PC-3 (cell line): ENCODE results near the gene DCDC2. TPM values are rescaled to one million over a fixed set of nuclear protein-coding genes. Genes with fewer than 3 reads are reported as not detected.

ENCODE experiments used
- ATAC-seq: fragments of 200-7000 bp; cut with Tn5 transposase; 2 replicates; pipeline ENCODE4 v1.9.1; 2020; ENCODE audit warnings: mild to moderate bottlenecking, moderate library complexity
- BruUV-seq: library from RNA; stranded (reverse); fragments of 400-500 nt; replicated peaks from 2 replicates; lab custom pipeline; 2021; lab: Mats Ljungman, UMichigan
- CTCF ChIA-PET: fragments of 300-600 bp; sonication (Branson Sonifier 250); formaldehyde crosslinking; loops from one replicate; lab custom pipeline; 2022; ENCODE audit warnings: antibody characterized with exemption; lab: Charles Lee
- POLR2A ChIA-PET: fragments of 300-600 bp; sonication (Branson Sonifier 250); formaldehyde crosslinking; loops from one replicate; lab custom pipeline; 2022; ENCODE audit warnings: antibody characterized with exemption; ENCODE audit not compliant: unreplicated experiment; lab: Charles Lee
- DNase-seq: peaks from one replicate; pipeline ENCODE4 v3.0.0-alpha.2; 2015
- H2AFZ ChIP-seq: fragments of 300-600 bp; sonication (generic); 2 replicates; pipeline ENCODE4 v1.6.0; 2016; ENCODE audit warnings: antibody characterized with exemption, low read length
- H3F3A ChIP-seq: fragments of 300-600 bp; sonication (generic); one replicate; pipeline ENCODE4 v1.6.0; 2017; ENCODE audit warnings: antibody characterized with exemption, low read length, control low read depth, mild to moderate bottlenecking; ENCODE audit not compliant: unreplicated experiment
- H3K27ac ChIP-seq: fragments of 300-600 bp; sonication (generic); 2 replicates; pipeline ENCODE4 v1.5.1; 2016; ENCODE audit warnings: mild to moderate bottlenecking, low read length
- H3K27me3 ChIP-seq: fragments of 300-600 bp; sonication (generic); 2 replicates; pipeline ENCODE4 v1.6.1; 2016; ENCODE audit warnings: low read length, mixed read lengths
- H3K36me3 ChIP-seq: fragments of 300-600 bp; sonication (generic); 2 replicates; pipeline ENCODE4 v1.6.1; 2016; ENCODE audit warnings: low read depth, mixed run types, low read length, mixed read lengths
- H3K4me1 ChIP-seq: fragments of 300-600 bp; sonication (generic); 2 replicates; pipeline ENCODE4 v1.5.1; 2016; ENCODE audit warnings: low read length; ENCODE audit not compliant: insufficient read depth
- H3K4me2 ChIP-seq: fragments of 300-600 bp; sonication (generic); 2 replicates; pipeline ENCODE4 v1.6.0; 2016; ENCODE audit warnings: low read length
- H3K4me3 ChIP-seq: fragments of 300-600 bp; sonication (generic); 2 replicates; pipeline ENCODE4 v1.5.1; 2016; ENCODE audit warnings: mild to moderate bottlenecking, low read length, mixed read lengths
- H3K79me2 ChIP-seq: fragments of 300-600 bp; sonication (generic); 2 replicates; pipeline ENCODE4 v1.6.1; 2017; ENCODE audit warnings: low read length, mixed read lengths
- H3K9ac ChIP-seq: fragments of 300-600 bp; sonication (generic); 2 replicates; pipeline ENCODE4 v1.6.0; 2016; ENCODE audit warnings: mild to moderate bottlenecking, low read length
- H3K9me2 ChIP-seq: fragments of 300-600 bp; sonication (generic); replicated peaks from 2 replicates; pipeline ENCODE4 v1.6.1; 2016; ENCODE audit warnings: mixed run types, low read length, mixed read lengths
- H3K9me3 ChIP-seq: fragments of 300-600 bp; sonication (generic); 2 replicates; pipeline ENCODE4 v1.6.1; 2016; ENCODE audit warnings: low read length, mixed read lengths
- H4K20me1 ChIP-seq: fragments of 300-600 bp; sonication (generic); 2 replicates; pipeline ENCODE4 v1.6.1; 2016; ENCODE audit warnings: low read length, mixed read lengths
- CTCF ChIP-seq: fragments of 300-600 bp; sonication (generic); conservative IDR thresholded peaks from 2 replicates; pipeline ENCODE4 v1.5.1; 2017; ENCODE audit warnings: antibody characterized with exemption, low read depth, mild to moderate bottlenecking, low read length
- EZH2 ChIP-seq: fragments of 300-600 bp; sonication (generic); IDR thresholded peaks from one replicate; pipeline ENCODE4 v1.6.1; 2017; ENCODE audit warnings: antibody characterized with exemption, mild to moderate bottlenecking, low read length; ENCODE audit not compliant: unreplicated experiment
- EZH2phosphoT487 ChIP-seq: fragments of 300-600 bp; sonication (generic); IDR thresholded peaks from 2 replicates; pipeline ENCODE4 v1.6.1; 2018; ENCODE audit warnings: mild to moderate bottlenecking, antibody characterized with exemption, low read length, borderline replicate concordance
- intact Hi-C: fragments of 100-400 bp; cut with micrococcal nuclease; formaldehyde crosslinking; loops from 2 replicates; pipeline ENCODE4 v1.9.0; 2023
- total RNA-seq: library from RNA; depleted of rRNA; stranded (reverse); fragments of >200 nt; gene quantifications from 2 replicates; pipeline ENCODE4 v1.2.3, GENCODE V29; 2014

Gene DCDC2
- total RNA-seq, 1 experiment from 2014 or later = 0.11 TPM

DNA sequence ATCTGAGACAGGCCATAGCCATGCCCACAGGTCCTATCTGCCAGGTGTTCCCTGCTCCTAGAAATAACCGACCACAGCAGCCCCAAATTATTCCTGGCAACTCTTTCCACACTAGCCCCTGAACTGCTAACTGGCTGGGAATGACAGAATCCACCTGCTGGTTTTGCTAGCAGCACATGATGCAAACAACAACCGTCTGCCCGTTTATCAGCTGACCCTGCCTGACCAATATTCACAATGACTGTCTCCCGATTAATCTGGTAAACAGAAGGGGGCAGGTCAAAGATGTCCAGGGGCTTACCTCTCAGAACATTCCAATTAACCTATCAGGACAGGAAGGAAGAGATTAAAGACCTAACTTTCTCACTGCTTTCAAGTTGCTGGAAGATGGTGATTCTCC is 130.3 kb downstream of the DCDC2 start:
- Histone ChIP-seq H3K4me1 (no peaks in the 10 kb centered on the region), H3K9me2 (no peaks in the 10 kb centered on the region), H2AFZ (no peak overlapping the region), H3K4me2 (no peak overlapping the region), H3F3A (no peaks in the 10 kb centered on the region), H3K9me3 (no peaks in the 10 kb centered on the region), H3K9ac (no peak overlapping the region), H3K79me2 (no peaks in the 10 kb centered on the region), H3K4me3 (no peak overlapping the region), H4K20me1 (no peaks in the 10 kb centered on the region), H3K36me3 (no peaks in the 10 kb centered on the region), H3K27me3 (peaks cover 95% of the 10 kb centered on the region), H3K27ac (no peak overlapping the region)
- CTCF ChIA-PET = no interaction called here
- no TSS peak for BruUV-seq
- DNase-seq (no peak), ATAC-seq (no peak)
- POLR2A ChIA-PET = no interaction called here
- TF ChIP-seq EZH2phosphoT487 (no peak), EZH2 (no peak), CTCF (no peak)
- intact Hi-C loops = no loop called here

- Histone ChIP-seq H3K36me3 (no peaks in the 10 kb centered on the region), H3K4me3 (no peak overlapping the region), H3K27ac (no peak overlapping the region), H3F3A (no peaks in the 10 kb centered on the region), H3K9me2 (no peaks in the 10 kb centered on the region), H3K27me3 (peaks cover 96% of the 10 kb centered on the region), H3K4me2 (no peak overlapping the region), H3K9me3 (no peaks in the 10 kb centered on the region), H4K20me1 (no peaks in the 10 kb centered on the region), H3K9ac (no peak overlapping the region), H3K79me2 (no peaks in the 10 kb centered on the region), H3K4me1 (no peaks in the 10 kb centered on the region), H2AFZ (no peak overlapping the region)
- no peak for DNase-seq
- ATAC-seq = no peak
- TF ChIP-seq EZH2 = no peak
- no peak for TF ChIP-seq CTCF
- no peak for TF ChIP-seq EZH2phosphoT487
- intact Hi-C loops = no loop called here
- no TSS peak for BruUV-seq
- POLR2A ChIA-PET = no interaction called here
- CTCF ChIA-PET = no interaction called here
Measured at GRCh38 chr6:24226541-24226940, 131.3 kb downstream of the DCDC2 start.

GRCh38 chr6:24225838-24226237 is 132.0 kb downstream of the DCDC2 start:
- no peak overlapping the region for H3K27ac ChIP-seq
- peaks cover 95% of the 10 kb centered on the region for H3K27me3 ChIP-seq
- H2AFZ ChIP-seq = no peak overlapping the region
- no peak overlapping the region for H3K9ac ChIP-seq
- no TSS peak for BruUV-seq
- no peaks in the 10 kb centered on the region for H3K9me2 ChIP-seq
- no peak overlapping the region for H3K4me2 ChIP-seq
- no peaks in the 10 kb centered on the region for H3K9me3 ChIP-seq
- H3K79me2 ChIP-seq = no peaks in the 10 kb centered on the region
- TF ChIP-seq CTCF = no peak
- TF ChIP-seq EZH2 = no peak
- TF ChIP-seq EZH2phosphoT487 = no peak
- no peak for ATAC-seq
- POLR2A ChIA-PET = no interaction called here
- H3K36me3 ChIP-seq = no peaks in the 10 kb centered on the region
- no peaks in the 10 kb centered on the region for H3K4me1 ChIP-seq
- H3K4me3 ChIP-seq = no peak overlapping the region
- no peaks in the 10 kb centered on the region for H3F3A ChIP-seq
- DNase-seq = no peak
- H4K20me1 ChIP-seq = no peaks in the 10 kb centered on the region
- intact Hi-C loops = no loop called here
- CTCF ChIA-PET = no interaction called here
